ENCODE measurements around the gene HK2.

DNA sequence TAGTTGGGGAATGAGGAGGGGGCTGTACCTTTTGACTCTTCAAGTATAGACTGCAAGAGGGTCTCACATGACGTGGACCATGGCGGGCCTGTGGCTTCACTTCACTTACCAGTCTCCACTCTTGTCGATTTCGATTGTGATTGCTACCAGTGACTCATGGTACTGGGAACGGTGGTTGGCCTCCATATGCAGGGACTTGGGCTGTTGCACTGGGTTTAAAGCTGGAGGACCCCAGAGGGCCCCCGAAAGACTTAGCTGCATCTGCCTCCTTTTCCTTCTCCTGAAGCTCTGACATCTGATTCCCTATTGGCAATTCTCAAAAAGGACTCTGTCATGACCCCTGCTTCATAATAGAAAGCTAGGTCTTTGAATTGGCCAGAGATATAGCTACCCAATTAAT is 43.4 kb downstream of the HK2 start:
- TF ChIP-seq EZH2 (optimal IDR thresholded peaks at IDR 0.05; ENCODE audit: low read depth, low read length): no peak
- TF ChIP-seq, protein P1, sequence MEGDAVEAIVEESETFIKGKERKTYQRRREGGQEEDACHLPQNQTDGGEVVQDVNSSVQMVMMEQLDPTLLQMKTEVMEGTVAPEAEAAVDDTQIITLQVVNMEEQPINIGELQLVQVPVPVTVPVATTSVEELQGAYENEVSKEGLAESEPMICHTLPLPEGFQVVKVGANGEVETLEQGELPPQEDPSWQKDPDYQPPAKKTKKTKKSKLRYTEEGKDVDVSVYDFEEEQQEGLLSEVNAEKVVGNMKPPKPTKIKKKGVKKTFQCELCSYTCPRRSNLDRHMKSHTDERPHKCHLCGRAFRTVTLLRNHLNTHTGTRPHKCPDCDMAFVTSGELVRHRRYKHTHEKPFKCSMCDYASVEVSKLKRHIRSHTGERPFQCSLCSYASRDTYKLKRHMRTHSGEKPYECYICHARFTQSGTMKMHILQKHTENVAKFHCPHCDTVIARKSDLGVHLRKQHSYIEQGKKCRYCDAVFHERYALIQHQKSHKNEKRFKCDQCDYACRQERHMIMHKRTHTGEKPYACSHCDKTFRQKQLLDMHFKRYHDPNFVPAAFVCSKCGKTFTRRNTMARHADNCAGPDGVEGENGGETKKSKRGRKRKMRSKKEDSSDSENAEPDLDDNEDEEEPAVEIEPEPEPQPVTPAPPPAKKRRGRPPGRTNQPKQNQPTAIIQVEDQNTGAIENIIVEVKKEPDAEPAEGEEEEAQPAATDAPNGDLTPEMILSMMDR (IDR thresholded peaks at IDR 0.05; ENCODE audit: low read length): no peak

Data from MM.1S (cell line).